Measurements from ENCODE around the gene LMNA.

GRCh38 chr1:156167536-156167935, 53.0 kb downstream of the LMNA start:
- TF ChIP-seq CTCF (conservative IDR thresholded peaks at IDR 0.05; ENCODE audit: low read depth, low read length) = no peak
- no peak for TF ChIP-seq EZH2 (IDR thresholded peaks at IDR 0.05; ENCODE audit: borderline replicate concordance, low read depth, low read length, poor library complexity, severe bottlenecking)

All from A673 (cell line).